HepG2 (cell line): ENCODE data around the gene PCSK7. TPM values are rescaled to one million over a fixed set of nuclear protein-coding genes. Genes with fewer than 3 reads are reported as not detected.

Experiments
- CENPT ChIP-seq: sonication (generic); formaldehyde crosslinking; IDR thresholded peaks from 2 replicates; pipeline ENCODE4 v1.8.0; 2022; ENCODE audit warnings: low read depth, mild to moderate bottlenecking, moderate library complexity, missing genetic modification reagents
- EHMT2 ChIP-seq: fragments of 200-600 bp; sonication (generic); IDR thresholded peaks from 2 replicates; pipeline ENCODE4 v1.7.0; 2017; ENCODE audit warnings: antibody characterized with exemption, low read depth, low read length, borderline replicate concordance
- ERF ChIP-seq: IDR thresholded peaks from 2 replicates; pipeline ENCODE4 v1.6.1; 2018; ENCODE audit warnings: missing biosample characterization, missing genetic modification reagents
- HOXA5 ChIP-seq: sonication (generic); formaldehyde crosslinking; IDR thresholded peaks from 2 replicates; pipeline ENCODE4 v1.4.0; 2020; ENCODE audit warnings: missing genetic modification reagents
- HOXA7 ChIP-seq: sonication (generic); formaldehyde crosslinking; IDR thresholded peaks from 2 replicates; pipeline ENCODE4 v1.8.1; 2022; ENCODE audit warnings: mild to moderate bottlenecking, missing genetic modification reagents, moderate library complexity
- LRRFIP1 ChIP-seq: sonication (generic); formaldehyde crosslinking; conservative IDR thresholded peaks from 2 replicates; pipeline ENCODE4 v1.4.0; 2020; ENCODE audit warnings: missing genetic modification reagents
- MAX ChIP-seq: IDR thresholded peaks from 2 replicates; pipeline ENCODE4 v1.6.1; 2012; ENCODE audit warnings: inconsistent platforms
- MEIS1 ChIP-seq: sonication (generic); formaldehyde crosslinking; IDR thresholded peaks from 2 replicates; pipeline ENCODE4 v1.9.0; 2021; ENCODE audit warnings: mild to moderate bottlenecking, missing genetic modification reagents, moderate library complexity, borderline replicate concordance
- MXD1 ChIP-seq: sonication (generic); formaldehyde crosslinking; IDR thresholded peaks from 2 replicates; pipeline ENCODE4 v1.4.0; 2020; ENCODE audit warnings: mild to moderate bottlenecking, missing genetic modification reagents
- PCBP2 ChIP-seq: fragments of 200-400 bp; formaldehyde crosslinking; optimal IDR thresholded peaks from 2 replicates; pipeline ENCODE3; 2018; ENCODE audit warnings: low read length, low read depth; ENCODE audit not compliant: poor library complexity, severe bottlenecking
- SNAPC2 ChIP-seq: sonication (generic); formaldehyde crosslinking; IDR thresholded peaks from 2 replicates; pipeline ENCODE4 v1.8.1; 2022; ENCODE audit warnings: mild to moderate bottlenecking, missing genetic modification reagents
- ZBTB2 ChIP-seq: sonication (generic); formaldehyde crosslinking; IDR thresholded peaks from 2 replicates; pipeline ENCODE4 v1.8.0; 2022; ENCODE audit warnings: low read depth, missing genetic modification reagents
- ZFP36L1 ChIP-seq: sonication (generic); formaldehyde crosslinking; IDR thresholded peaks from 2 replicates; pipeline ENCODE4 v1.8.0; 2022; ENCODE audit warnings: mild to moderate bottlenecking, missing genetic modification reagents, moderate library complexity
- ZFP82 ChIP-seq: sonication (generic); formaldehyde crosslinking; IDR thresholded peaks from 2 replicates; pipeline ENCODE4 v1.5.1; 2020; ENCODE audit warnings: mild to moderate bottlenecking, missing genetic modification reagents, borderline replicate concordance
- ZFP91 ChIP-seq: sonication (generic); formaldehyde crosslinking; IDR thresholded peaks from 2 replicates; pipeline ENCODE4 v1.9.0; 2022; ENCODE audit warnings: missing genetic modification reagents, mild to moderate bottlenecking, borderline replicate concordance
- ZKSCAN1 ChIP-seq: fragments of 150-350 bp; IDR thresholded peaks from 2 replicates; pipeline ENCODE4 v1.6.1; 2014; ENCODE audit warnings: low read length
- ZNF460 ChIP-seq: sonication (generic); formaldehyde crosslinking; IDR thresholded peaks from 2 replicates; pipeline ENCODE4 v1.5.1; 2020; ENCODE audit warnings: missing genetic modification reagents, mild to moderate bottlenecking, borderline replicate concordance
- ZNF800 ChIP-seq: sonication (generic); formaldehyde crosslinking; IDR thresholded peaks from 2 replicates; pipeline ENCODE4 v1.4.0; 2020; ENCODE audit warnings: missing genetic modification reagents
- ZNF83 ChIP-seq: sonication (generic); formaldehyde crosslinking; IDR thresholded peaks from 2 replicates; pipeline ENCODE4 v1.4.0; 2020; ENCODE audit warnings: missing genetic modification reagents, mild to moderate bottlenecking, borderline replicate concordance
- ZNF841 ChIP-seq: sonication (generic); formaldehyde crosslinking; IDR thresholded peaks from 2 replicates; pipeline ENCODE4 v1.8.1; 2023; ENCODE audit warnings: missing genetic modification reagents, borderline replicate concordance
- polyA plus RNA-seq, 8 experiments: library from polyadenylated mRNA; depleted of rRNA in 3 of 8; stranded (reverse) in 7 of 8; unstranded in 1 of 8; fragments of >200 nt; fragmentation: Illumina TruSeq in 4 of 8; extraction: Trizol in 4 of 8; gene quantifications; 2 replicates each; pipeline versions ENCODE4 v1.2.1 to v1.2.3, GENCODE V29; 2011 to 2016; ENCODE audit warnings: low read depth in 4 of 8, missing spikeins in 1 of 8, mixed read lengths in 1 of 8; ENCODE audit not compliant: insufficient read depth in 1 of 8
- total RNA-seq, 5 experiments: library from RNA; depleted of rRNA; stranded (reverse); fragments of >200 nt; fragmentation: Illumina TruSeq; extraction: Trizol; gene quantifications; 2 replicates each; pipeline ENCODE4 v1.2.3, GENCODE V29; 2016; ENCODE audit warnings: low read depth in 1 of 5

The PCSK7 gene
- total and polyA plus RNA-seq, 2 of the 13 experiments (the other 11 are each of a cell fraction or from before 2014, with no cell fraction given), result 13.4 to 13.8 TPM

- no peak for TF ChIP-seq ZFP36L1 (CRISPR knock-in tag)
- no peak for TF ChIP-seq ZNF83 (CRISPR knock-in tag)
- no peak for TF ChIP-seq CENPT (CRISPR knock-in tag)
- no peak for TF ChIP-seq ZKSCAN1
- no peak for TF ChIP-seq ZNF841 (CRISPR knock-in tag)
- TF ChIP-seq EHMT2, result no peak
- TF ChIP-seq ERF, result peak; percentile 46; the same call in 1 of the 2 replicates
- no peak for TF ChIP-seq HOXA7 (CRISPR knock-in tag)
- no peak for TF ChIP-seq ZFP82 (CRISPR knock-in tag)
- no peak for TF ChIP-seq ZNF460
- TF ChIP-seq HOXA5 (CRISPR knock-in tag), result no peak
- no peak for TF ChIP-seq SNAPC2 (CRISPR knock-in tag)
- TF ChIP-seq LRRFIP1 (CRISPR knock-in tag), result no peak
- peak; percentile 93 for TF ChIP-seq MAX
- no peak for TF ChIP-seq ZBTB2 (CRISPR knock-in tag)
- 0 out of 2 replicates have a peak, but pooled peaks have one; percentile 15 for TF ChIP-seq MXD1 (CRISPR knock-in tag)
- TF ChIP-seq ZNF800 (CRISPR knock-in tag), result no peak
- no peak for TF ChIP-seq PCBP2
- TF ChIP-seq ZFP91 (CRISPR knock-in tag), result peak; percentile 100
- TF ChIP-seq MEIS1, result no peak
Observed at GRCh38 chr11:117178210-117179034, 53.5 kb downstream of the PCSK7 start, which contains the start of gene SIDT2 (continued).
